Kidney epithelial cell (primary cell): Measurements from ENCODE around the gene HECTD1. TPM values are rescaled to one million over a fixed set of nuclear protein-coding genes. Genes with fewer than 3 reads are reported as not detected.
"Not testable (repeated sequence)": the region's sequence is repeated elsewhere in the genome, so short reads cannot be mapped to it uniquely, and the experiment has no call there.

Experiments used
- DNase-seq: peaks from one replicate; pipeline ENCODE4 v3.0.0-alpha.2; 2010; ENCODE audit warnings: low read depth
- H3K27me3 ChIP-seq: 2 replicates; pipeline ENCODE4 v1.6.0; 2011; ENCODE audit warnings: low read length; ENCODE audit not compliant: control insufficient read depth, insufficient read depth
- H3K36me3 ChIP-seq: 2 replicates; pipeline ENCODE4 v1.5.1; 2011; ENCODE audit warnings: low read length; ENCODE audit not compliant: control insufficient read depth, insufficient read depth
- H3K4me3 ChIP-seq: 2 replicates; pipeline ENCODE4 v1.5.1; 2011; ENCODE audit warnings: low read depth, mild to moderate bottlenecking, control low read depth, low read length
- CTCF ChIP-seq: IDR thresholded peaks from 2 replicates; pipeline ENCODE4 v1.5.1; 2011; ENCODE audit warnings: mild to moderate bottlenecking, moderate library complexity, low read length, control low read depth, inconsistent platforms; ENCODE audit not compliant: insufficient read depth, poor library complexity, severe bottlenecking
- total RNA-seq: library from RNA; depleted of rRNA; stranded (reverse); fragments of >200 nt; gene quantifications from 2 replicates; pipeline ENCODE4 v1.2.3, GENCODE V29; 2015

Gene HECTD1
- total RNA-seq = 118 TPM in 2 replicates

- DNase-seq = peak; percentile 35
- TF ChIP-seq CTCF = peak; percentile 0
- H3K27me3 ChIP-seq = no peaks in the 10 kb centered on the region
- no peaks in the 10 kb centered on the region for H3K36me3 ChIP-seq
- peak within 1 kb of the TSS; percentile 73 for H3K4me3 ChIP-seq
Measured at GRCh38 chr14:31207755-31208545, at the start of gene HECTD1. Gene HECTD1 (minus strand): TSS chr14:31207793. CDS start chr14:31205936, 1,857 bp downstream.

- no peak overlapping the region for H3K4me3 ChIP-seq
- no peak for DNase-seq
- H3K36me3 ChIP-seq = no peaks in the 10 kb centered on the region
- TF ChIP-seq CTCF = no peak
- H3K27me3 ChIP-seq = no peaks in the 10 kb centered on the region
Measured at GRCh38 chr14:31257244-31257553, 49.6 kb upstream of the HECTD1 start.

- no peak for DNase-seq
- Histone ChIP-seq H3K36me3 (no peaks in the 10 kb centered on the region), H3K27me3 (no peaks in the 10 kb centered on the region), H3K4me3 (no peak overlapping the region)
- no peak for TF ChIP-seq CTCF
Measured at GRCh38 chr14:31256534-31257243, 49.1 kb upstream of the HECTD1 start.

GRCh38 chr14:31255918-31256317 lies 48.3 kb upstream of the HECTD1 start:
- H3K36me3 ChIP-seq, DNase-seq, H3K27me3 ChIP-seq, H3K4me3 ChIP-seq: not testable (repeated sequence)

- DNase-seq = no peak
- no peaks in the 10 kb centered on the region for H3K27me3 ChIP-seq
- no peak overlapping the region for H3K4me3 ChIP-seq
- no peaks in the 10 kb centered on the region for H3K36me3 ChIP-seq
- TF ChIP-seq CTCF = no peak
Measured at GRCh38 chr14:31255286-31255685, 47.7 kb upstream of the HECTD1 start.

GRCh38 chr14:31253746-31254471 lies 46.3 kb upstream of the HECTD1 start:
- Histone ChIP-seq H3K27me3 (no peaks in the 10 kb centered on the region), H3K36me3 (no peaks in the 10 kb centered on the region), H3K4me3 (no peak overlapping the region)
- no peak for DNase-seq
- no peak for TF ChIP-seq CTCF
